Measurements from ENCODE around the gene ZIC1.

The ZIC1 gene

DNA sequence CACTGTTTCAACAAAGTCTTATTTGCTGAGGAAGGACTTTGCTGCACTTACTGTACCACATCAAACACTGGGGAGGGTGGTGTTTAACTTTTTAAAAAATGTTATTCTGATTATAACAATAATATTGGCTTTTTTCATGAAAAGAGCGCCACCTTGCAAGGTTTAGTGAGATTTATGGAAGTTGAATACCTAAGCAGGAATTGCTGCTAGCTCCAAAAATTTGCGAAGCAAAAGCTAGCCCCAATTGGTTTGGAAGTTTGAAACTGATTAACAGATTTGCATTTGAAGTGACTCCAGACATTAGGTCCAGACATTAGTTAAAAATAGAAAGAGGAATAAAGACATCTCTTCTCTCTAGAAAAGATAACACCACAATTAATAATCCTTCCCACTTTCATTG is 6.7 kb downstream of the ZIC1 start:
- TF ChIP-seq ZNF274 (IDR thresholded peaks at IDR 0.05; ENCODE audit: low read depth, low read length): no peak
- no peak overlapping the region for H3K4me3 ChIP-seq (ENCODE audit: low read length)

DNA sequence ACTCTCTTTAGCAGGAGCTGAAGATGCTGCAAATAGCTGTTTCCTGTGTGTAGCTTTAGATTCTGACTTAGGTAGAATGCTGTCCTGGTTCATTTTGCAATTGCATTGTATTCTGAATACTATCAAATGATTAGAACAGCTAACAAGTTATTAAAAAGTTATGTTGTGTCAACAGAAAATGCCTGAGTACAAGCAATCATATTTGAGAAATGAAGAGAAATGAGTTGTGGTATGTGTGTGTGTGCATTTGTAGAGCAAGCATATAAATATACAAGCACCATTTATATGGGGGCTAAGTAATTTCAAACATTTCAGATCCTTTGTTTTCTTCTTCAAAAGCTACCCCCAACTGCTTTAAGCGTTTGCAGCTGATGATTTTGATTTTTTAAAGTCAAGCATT is 7.8 kb downstream of the ZIC1 start:
- no peak overlapping the region for H3K4me3 ChIP-seq (ENCODE audit: low read length)
- TF ChIP-seq ZNF274 (IDR thresholded peaks at IDR 0.05; ENCODE audit: low read depth, low read length): no peak

DNA sequence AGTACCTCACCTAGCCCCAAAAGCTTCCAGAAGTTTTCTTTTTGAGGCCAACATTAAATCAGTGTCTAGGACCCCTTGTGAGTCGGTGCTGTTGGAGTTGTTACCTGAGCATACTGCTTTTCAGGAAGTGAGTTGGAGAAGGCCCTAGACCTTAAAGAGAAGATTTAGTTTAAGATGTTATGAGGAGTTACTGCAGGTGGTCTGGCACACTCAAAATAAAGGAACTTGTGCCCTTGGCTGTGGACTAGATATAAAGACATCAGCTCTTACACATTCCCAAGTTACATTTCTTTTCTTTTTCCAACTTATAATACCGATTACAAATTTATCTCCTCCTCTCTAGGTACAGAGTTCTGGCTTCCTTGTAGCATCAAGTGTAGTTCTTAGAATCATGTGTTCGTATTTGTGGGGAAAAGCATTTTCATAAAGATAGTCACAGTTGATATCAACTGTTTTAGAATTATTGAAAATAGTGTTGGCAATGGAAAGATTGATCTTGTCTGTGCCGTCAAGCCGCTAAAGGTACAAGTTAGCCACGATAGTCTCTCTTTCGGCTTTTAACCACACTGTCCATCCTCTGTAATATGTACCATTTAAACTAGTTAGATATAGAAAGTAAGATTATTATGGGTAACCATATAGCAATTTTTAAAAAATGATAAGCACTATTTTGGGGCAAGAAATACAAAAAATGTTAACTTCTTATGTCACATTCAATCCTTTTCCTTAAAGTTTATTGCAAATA is 8.6 kb downstream of the ZIC1 start:
- no peak overlapping the region for H3K4me3 ChIP-seq (ENCODE audit: low read length)
- no peak for TF ChIP-seq ZNF274 (IDR thresholded peaks at IDR 0.05; ENCODE audit: low read depth, low read length)

DNA sequence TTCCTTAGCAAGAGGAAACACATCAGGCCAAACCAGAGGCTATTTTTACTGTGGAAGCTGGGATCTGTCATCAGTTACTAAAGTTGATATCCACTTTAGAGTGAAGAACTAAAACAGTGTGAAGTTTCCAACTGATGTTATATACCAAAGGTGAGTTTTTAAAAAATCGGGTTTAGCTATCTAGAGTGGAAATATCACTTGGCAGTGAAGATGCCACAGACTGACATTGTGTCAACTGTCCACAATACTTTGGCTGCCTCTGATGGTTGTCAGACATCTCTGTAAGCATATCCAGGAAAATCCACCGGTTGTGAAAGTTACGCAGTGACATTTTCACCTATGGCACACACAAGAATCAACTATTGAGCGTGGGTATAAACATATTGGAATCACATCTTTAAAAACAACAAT is 9.2 kb downstream of the ZIC1 start:
- no peak overlapping the region for H3K4me3 ChIP-seq (ENCODE audit: low read length)
- TF ChIP-seq ZNF274 (IDR thresholded peaks at IDR 0.05; ENCODE audit: low read depth, low read length): no peak

GRCh38 chr3:147418808-147419701 is 9.9 kb downstream of the ZIC1 start:
- TF ChIP-seq ZNF274 (IDR thresholded peaks at IDR 0.05; ENCODE audit: low read depth, low read length): no peak
- H3K4me3 ChIP-seq (ENCODE audit: low read length): no peak overlapping the region

DNA sequence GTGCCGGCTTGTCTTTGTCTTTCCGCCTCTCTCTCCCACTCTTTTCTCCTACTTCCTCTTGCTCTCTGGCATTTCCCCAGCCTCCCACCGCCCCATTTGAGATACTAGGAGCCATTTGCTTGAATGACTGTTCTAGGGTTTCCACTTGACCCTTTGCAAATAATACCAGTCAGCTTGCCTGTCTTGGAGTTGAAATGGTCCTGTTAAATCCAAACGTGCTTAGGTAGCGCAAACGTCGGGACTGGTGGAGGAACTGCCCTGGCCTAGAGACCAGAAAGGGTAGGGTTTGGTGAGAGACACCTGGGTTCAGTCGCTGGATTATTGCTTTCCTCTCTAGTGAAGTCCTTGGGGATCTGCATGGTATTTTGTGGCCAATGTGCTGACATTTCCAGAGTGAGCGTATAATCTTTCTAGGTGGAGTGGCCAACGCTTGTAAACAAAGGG is 10.6 kb downstream of the ZIC1 start:
- no peak overlapping the region for H3K4me3 ChIP-seq (ENCODE audit: low read length)
- no peak for TF ChIP-seq ZNF274 (IDR thresholded peaks at IDR 0.05; ENCODE audit: low read depth, low read length)

DNA sequence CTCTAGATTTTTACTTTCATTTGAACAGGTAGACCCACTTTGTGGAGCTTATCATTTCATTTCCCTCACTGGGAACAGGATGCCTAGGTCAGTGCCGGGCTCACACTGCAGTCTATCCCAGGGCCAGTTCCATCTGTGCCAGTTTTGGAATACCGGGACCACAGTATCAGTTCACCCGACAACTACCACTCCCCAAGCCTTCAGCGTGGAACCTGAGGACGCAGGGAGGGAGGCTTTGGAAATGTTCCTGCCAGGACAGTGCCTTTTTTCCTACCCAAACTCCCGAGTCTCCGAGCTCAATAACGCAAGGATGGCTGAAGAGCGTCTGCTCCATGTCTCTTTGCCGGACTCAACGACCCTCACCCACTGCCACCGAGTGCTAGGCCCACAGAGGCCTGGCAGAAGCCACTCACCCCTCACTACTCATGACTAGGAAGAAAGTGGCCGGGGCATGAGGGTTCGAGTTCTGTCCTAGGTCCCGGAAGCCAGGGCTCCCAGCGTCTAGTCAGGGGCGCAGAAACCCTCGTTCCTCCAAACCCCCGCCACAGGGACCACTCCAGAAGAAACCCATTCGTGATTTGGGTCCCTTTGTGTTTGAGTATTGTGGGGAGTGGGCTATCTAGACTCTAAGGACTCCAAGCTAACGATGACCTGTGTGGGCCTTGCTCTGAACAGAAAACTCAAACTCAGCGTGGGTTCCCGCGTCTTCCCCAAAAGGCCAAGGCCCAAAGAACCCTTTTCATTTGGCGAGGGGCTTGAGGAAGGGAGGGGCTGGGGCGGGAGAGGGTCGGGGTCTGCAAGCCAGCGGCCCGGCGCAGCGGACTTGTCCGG is 11.4 kb downstream of the ZIC1 start:
- no peak overlapping the region for H3K4me3 ChIP-seq (ENCODE audit: low read length)
- TF ChIP-seq ZNF274 (IDR thresholded peaks at IDR 0.05; ENCODE audit: low read depth, low read length): no peak

GRCh38 chr3:147421184-147421912 is 12.2 kb downstream of the ZIC1 start:
- no peak for TF ChIP-seq ZNF274 (IDR thresholded peaks at IDR 0.05; ENCODE audit: low read depth, low read length)
- H3K4me3 ChIP-seq (ENCODE audit: low read length): no peak overlapping the region

DNA sequence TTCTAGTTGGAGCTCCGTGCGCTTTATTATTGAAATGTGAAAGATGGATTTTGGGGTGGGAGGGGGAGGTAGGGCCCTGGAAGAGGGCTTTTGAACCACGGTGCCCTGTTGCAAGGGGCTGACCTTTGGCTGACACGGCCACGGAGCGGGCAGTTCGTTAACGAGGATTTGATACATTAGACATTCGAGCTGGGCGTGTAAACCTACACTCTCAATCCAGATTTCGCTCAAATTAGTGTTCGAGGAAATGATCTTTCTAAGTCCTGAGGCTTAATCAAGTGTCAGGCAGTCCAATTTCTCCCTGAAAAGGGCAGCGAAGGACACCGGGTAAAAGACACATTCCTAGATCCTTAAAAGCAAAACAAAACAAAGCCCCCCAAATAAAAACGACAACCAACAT is 13.0 kb downstream of the ZIC1 start:
- H3K4me3 ChIP-seq (ENCODE audit: low read length): no peak overlapping the region
- no peak for TF ChIP-seq ZNF274 (IDR thresholded peaks at IDR 0.05; ENCODE audit: low read depth, low read length)

GRCh38 chr3:147422601-147423536 is 13.7 kb downstream of the ZIC1 start:
- H3K4me3 ChIP-seq (ENCODE audit: low read length): no peak overlapping the region
- TF ChIP-seq ZNF274 (IDR thresholded peaks at IDR 0.05; ENCODE audit: low read depth, low read length): no peak

DNA sequence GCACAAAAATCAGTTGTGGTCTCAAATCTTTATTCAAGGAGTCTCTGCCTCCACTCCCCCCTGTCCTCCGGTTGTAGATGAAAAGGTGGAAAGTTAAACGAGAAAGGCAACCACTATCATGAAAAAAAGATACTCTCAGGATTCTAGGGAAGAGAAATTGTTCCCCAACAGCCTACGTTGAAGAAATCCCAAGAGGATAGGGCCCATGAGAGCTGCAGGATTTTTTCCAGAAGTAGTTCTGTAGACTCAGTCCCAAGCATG is 14.3 kb downstream of the ZIC1 start:
- H3K4me3 ChIP-seq (ENCODE audit: low read length): no peak overlapping the region
- TF ChIP-seq ZNF274 (IDR thresholded peaks at IDR 0.05; ENCODE audit: low read depth, low read length): no peak

DNA sequence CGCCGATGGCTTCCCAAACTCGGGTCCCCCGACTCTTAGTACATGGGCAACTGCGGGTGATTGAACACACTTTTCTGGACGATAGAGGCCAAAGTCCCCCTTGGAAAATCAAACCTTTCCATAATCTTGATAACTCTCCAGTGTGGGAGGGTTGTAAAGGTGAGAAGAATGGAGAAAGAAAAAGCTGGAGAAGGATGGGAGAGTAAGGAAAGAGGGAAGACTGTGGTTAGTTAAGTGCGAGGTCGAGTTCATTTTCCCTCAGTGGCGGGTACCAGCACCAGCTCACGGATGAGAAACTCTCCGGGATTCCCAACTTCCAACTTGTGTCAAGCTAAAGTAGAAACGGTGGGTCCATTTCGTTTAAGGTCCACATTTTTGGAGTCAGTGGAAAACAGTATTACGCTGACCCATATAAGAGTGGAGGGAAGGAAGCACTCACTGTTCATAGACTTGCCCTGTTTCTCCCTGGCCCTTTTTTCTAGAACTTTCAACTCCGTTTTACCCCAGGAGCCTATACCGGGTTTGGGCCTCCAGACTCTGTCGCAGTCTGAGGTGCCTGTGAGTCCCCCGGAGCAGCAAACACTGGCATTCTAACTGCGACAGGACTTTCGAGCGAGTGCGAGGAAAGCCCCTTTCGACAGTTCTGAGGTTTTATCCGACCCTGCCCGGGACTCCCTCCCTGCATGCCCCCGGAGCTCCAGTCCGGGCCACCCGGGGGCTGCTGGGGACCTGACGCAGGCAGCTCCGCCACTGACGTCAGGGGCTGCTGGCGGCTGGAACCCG is 14.8 kb downstream of the ZIC1 start:
- no peak overlapping the region for H3K4me3 ChIP-seq (ENCODE audit: low read length)
- no peak for TF ChIP-seq ZNF274 (IDR thresholded peaks at IDR 0.05; ENCODE audit: low read depth, low read length)
